ENCODE data around the gene HSPB3.

GRCh38 chr5:54411176-54411575 lies 44.3 kb upstream of the HSPB3 start:
- TF ChIP-seq EZH2 (IDR thresholded peaks at IDR 0.05; ENCODE audit: low read length, missing control alignments) = no peak
- TF ChIP-seq CTCF (conservative IDR thresholded peaks at IDR 0.05 in 1 of 2, IDR thresholded peaks at IDR 0.05 in 1 of 2; ENCODE audit: low read depth in 1 of 2, low read length in 2 of 2) = no peak
